ENCODE results near the gene DNAJB5.

- TF ChIP-seq EGR1 (IDR thresholded peaks at IDR 0.05), result no peak
- no peak for TF ChIP-seq REST (IDR thresholded peaks at IDR 0.05; ENCODE audit: low read depth)
- TF ChIP-seq YY1 (IDR thresholded peaks at IDR 0.05; ENCODE audit: low read depth), result no peak
- no peak for TF ChIP-seq TAF1 (IDR thresholded peaks at IDR 0.05; ENCODE audit: low read depth)
- no peak for TF ChIP-seq MAX (IDR thresholded peaks at IDR 0.05)
- TF ChIP-seq FOXM1 (IDR thresholded peaks at IDR 0.05; ENCODE audit: borderline replicate concordance, low read depth), result no peak
Measured at GRCh38 chr9:34964458-34964857, 25.1 kb upstream of the DNAJB5 start.
